HEK293 (cell line): Measurements from ENCODE around the gene GPM6B.

Experiments
- MYNN ChIP-seq: fragments of 450-650 bp; formaldehyde crosslinking; IDR thresholded peaks from 2 replicates; pipeline ENCODE4 v1.5.1; 2016; ENCODE audit warnings: missing biosample characterization, missing genetic modification characterization, borderline replicate concordance
- SP2 ChIP-seq: fragments of 450-650 bp; formaldehyde crosslinking; IDR thresholded peaks from 2 replicates; pipeline ENCODE4 v1.5.1; 2016; ENCODE audit warnings: missing biosample characterization, missing genetic modification characterization
- ZBTB21 ChIP-seq: fragments of 450-650 bp; formaldehyde crosslinking; IDR thresholded peaks from 2 replicates; pipeline ENCODE4 v1.5.1; 2017; ENCODE audit warnings: missing biosample characterization, missing genetic modification characterization
- ZNF221 ChIP-seq: fragments of 450-650 bp; formaldehyde crosslinking; IDR thresholded peaks from 2 replicates; pipeline ENCODE4 v1.5.1; 2017; ENCODE audit warnings: missing biosample characterization, missing genetic modification characterization, borderline replicate concordance
- ZNF324 ChIP-seq: fragments of 450-650 bp; formaldehyde crosslinking; IDR thresholded peaks from 2 replicates; pipeline ENCODE4 v1.5.1; 2016; ENCODE audit warnings: missing biosample characterization, missing genetic modification characterization
- TF ChIP-seq, protein P1 (sequence below): fragments of 450-650 bp; formaldehyde crosslinking; IDR thresholded peaks from 2 replicates; pipeline ENCODE4 v1.5.1; 2016; ENCODE audit warnings: missing biosample characterization, missing genetic modification characterization
- TF ChIP-seq, protein P2 (sequence below): fragments of 450-650 bp; formaldehyde crosslinking; IDR thresholded peaks from 2 replicates; pipeline ENCODE4 v1.5.1; 2016; ENCODE audit warnings: missing biosample characterization, missing genetic modification characterization, low read depth

DNA sequence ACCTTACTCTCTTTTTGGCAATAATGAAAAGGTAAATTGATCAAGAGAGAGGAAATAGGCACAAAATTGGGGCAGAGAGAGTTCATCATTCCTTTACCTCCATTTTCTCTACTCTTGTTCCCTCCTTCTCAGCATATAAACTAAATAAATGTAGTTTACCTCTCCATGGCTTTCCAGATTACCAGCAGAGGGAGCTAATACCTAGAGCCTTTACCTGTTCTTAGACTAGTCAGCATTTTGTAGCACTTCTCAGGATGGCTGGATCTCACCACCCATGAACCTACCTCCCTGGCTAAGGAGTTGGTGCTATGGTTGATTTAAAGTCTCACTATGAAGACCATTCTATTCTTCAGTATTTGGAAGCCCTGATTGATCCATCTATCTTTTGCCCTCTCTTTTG lies 66.7 kb downstream of the GPM6B start:
- TF ChIP-seq ZNF221 (tag by site-specific recombination) (no peak), ZBTB21 (no peak), SP2 (tag by site-specific recombination) (no peak), ZNF324 (no peak), MYNN (tag by site-specific recombination) (no peak)
- TF ChIP-seq, protein P1, sequence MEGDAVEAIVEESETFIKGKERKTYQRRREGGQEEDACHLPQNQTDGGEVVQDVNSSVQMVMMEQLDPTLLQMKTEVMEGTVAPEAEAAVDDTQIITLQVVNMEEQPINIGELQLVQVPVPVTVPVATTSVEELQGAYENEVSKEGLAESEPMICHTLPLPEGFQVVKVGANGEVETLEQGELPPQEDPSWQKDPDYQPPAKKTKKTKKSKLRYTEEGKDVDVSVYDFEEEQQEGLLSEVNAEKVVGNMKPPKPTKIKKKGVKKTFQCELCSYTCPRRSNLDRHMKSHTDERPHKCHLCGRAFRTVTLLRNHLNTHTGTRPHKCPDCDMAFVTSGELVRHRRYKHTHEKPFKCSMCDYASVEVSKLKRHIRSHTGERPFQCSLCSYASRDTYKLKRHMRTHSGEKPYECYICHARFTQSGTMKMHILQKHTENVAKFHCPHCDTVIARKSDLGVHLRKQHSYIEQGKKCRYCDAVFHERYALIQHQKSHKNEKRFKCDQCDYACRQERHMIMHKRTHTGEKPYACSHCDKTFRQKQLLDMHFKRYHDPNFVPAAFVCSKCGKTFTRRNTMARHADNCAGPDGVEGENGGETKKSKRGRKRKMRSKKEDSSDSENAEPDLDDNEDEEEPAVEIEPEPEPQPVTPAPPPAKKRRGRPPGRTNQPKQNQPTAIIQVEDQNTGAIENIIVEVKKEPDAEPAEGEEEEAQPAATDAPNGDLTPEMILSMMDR (tag by site-specific recombination) = no peak
- TF ChIP-seq, protein P2, sequence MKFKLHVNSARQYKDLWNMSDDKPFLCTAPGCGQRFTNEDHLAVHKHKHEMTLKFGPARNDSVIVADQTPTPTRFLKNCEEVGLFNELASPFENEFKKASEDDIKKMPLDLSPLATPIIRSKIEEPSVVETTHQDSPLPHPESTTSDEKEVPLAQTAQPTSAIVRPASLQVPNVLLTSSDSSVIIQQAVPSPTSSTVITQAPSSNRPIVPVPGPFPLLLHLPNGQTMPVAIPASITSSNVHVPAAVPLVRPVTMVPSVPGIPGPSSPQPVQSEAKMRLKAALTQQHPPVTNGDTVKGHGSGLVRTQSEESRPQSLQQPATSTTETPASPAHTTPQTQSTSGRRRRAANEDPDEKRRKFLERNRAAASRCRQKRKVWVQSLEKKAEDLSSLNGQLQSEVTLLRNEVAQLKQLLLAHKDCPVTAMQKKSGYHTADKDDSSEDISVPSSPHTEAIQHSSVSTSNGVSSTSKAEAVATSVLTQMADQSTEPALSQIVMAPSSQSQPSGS = no peak
